Measurements from ENCODE around the gene TMPRSS7.

Gene TMPRSS7

GRCh38 chr3:112128843-112129727, 94.5 kb downstream of the TMPRSS7 start:
- Histone ChIP-seq H3K4me2 (ENCODE audit: insufficient read depth, low read length, poor library complexity, severe bottlenecking) (no peak overlapping the region), H2BK12ac (ENCODE audit: low read length) (no peak overlapping the region), H3K4me1 (ENCODE audit: control insufficient read depth in 2 of 2, insufficient read depth in 1 of 2, low read depth in 1 of 2, low read length in 2 of 2) (peaks cover 18 to 19% of the 10 kb centered on the region in 2 donors), H2BK5ac (ENCODE audit: low read length) (no peak overlapping the region), H2BK15ac (ENCODE audit: low read length) (no peak overlapping the region), H2AFZ (ENCODE audit: low read length) (no peak overlapping the region), H3K9me3 (replicated peaks in 1 of 2; ENCODE audit: control insufficient read depth in 2 of 2, insufficient read depth in 1 of 2, low read depth in 1 of 2, low read length in 2 of 2) (peaks cover 0 to 1% of the 10 kb centered on the region in 2 donors), H3K4ac (ENCODE audit: low read length) (no peak overlapping the region), H3K14ac (ENCODE audit: low read length) (no peak overlapping the region), H3K23ac (ENCODE audit: low read depth, low read length, poor library complexity) (no peak overlapping the region), H3K27me3 (ENCODE audit: control insufficient read depth in 3 of 3, insufficient read depth in 3 of 3, low read depth in 1 of 3, low read length in 3 of 3) (no peaks in the 10 kb centered on the region), H3K18ac (ENCODE audit: low read length) (no peak overlapping the region), H3K27ac (replicated peaks; ENCODE audit: low read length) (no peak overlapping the region), H2AK5ac (ENCODE audit: low read depth, low read length) (no peak overlapping the region), H3K36me3 (replicated peaks in 1 of 2; ENCODE audit: control insufficient read depth in 2 of 2, insufficient read depth in 2 of 2, low read length in 2 of 2) (no peaks in the 10 kb centered on the region), H3K9ac (ENCODE audit: low read depth, low read length, poor library complexity) (no peak overlapping the region), H2BK120ac (ENCODE audit: low read depth, low read length) (no peak overlapping the region), H4K91ac (ENCODE audit: low read depth, low read length, poor library complexity) (no peak overlapping the region), H3K79me1 (ENCODE audit: low read depth, low read length) (no peaks in the 10 kb centered on the region), H3K4me3 (ENCODE audit: low read length in 2 of 2) (no peak overlapping the region), H4K8ac (ENCODE audit: low read depth, low read length) (no peak overlapping the region)
- DNase-seq (ENCODE audit: low spot score): no peak
- no CpG with 5 or more reads among the region's 7 CpGs for WGBS, 2 donors (ENCODE audit: extremely low coverage in 2 of 2, insufficient read length in 2 of 2, insufficient replicate concordance in 1 of 2)

- Histone ChIP-seq H2AK5ac (ENCODE audit: low read depth, low read length) (no peak overlapping the region), H3K27ac (replicated peaks; ENCODE audit: low read length) (no peak overlapping the region), H2BK120ac (ENCODE audit: low read depth, low read length) (no peak overlapping the region), H4K91ac (ENCODE audit: low read depth, low read length, poor library complexity) (no peak overlapping the region), H4K8ac (ENCODE audit: low read depth, low read length) (no peak overlapping the region), H3K4me2 (ENCODE audit: insufficient read depth, low read length, poor library complexity, severe bottlenecking) (no peak overlapping the region), H3K14ac (ENCODE audit: low read length) (no peak overlapping the region), H3K18ac (ENCODE audit: low read length) (no peak overlapping the region), H2BK15ac (ENCODE audit: low read length) (no peak overlapping the region), H3K4ac (ENCODE audit: low read length) (no peak overlapping the region), H3K4me3 (ENCODE audit: low read length in 2 of 2) (no peak overlapping the region), H3K27me3 (ENCODE audit: control insufficient read depth in 3 of 3, insufficient read depth in 3 of 3, low read depth in 1 of 3, low read length in 3 of 3) (no peaks in the 10 kb centered on the region), H2AFZ (ENCODE audit: low read length) (no peak overlapping the region), H3K23ac (ENCODE audit: low read depth, low read length, poor library complexity) (no peak overlapping the region), H3K79me1 (ENCODE audit: low read depth, low read length) (no peaks in the 10 kb centered on the region), H3K9me3 (replicated peaks in 1 of 2; ENCODE audit: control insufficient read depth in 2 of 2, insufficient read depth in 1 of 2, low read depth in 1 of 2, low read length in 2 of 2) (peaks cover 0 to 1% of the 10 kb centered on the region in 2 donors), H3K4me1 (ENCODE audit: control insufficient read depth in 2 of 2, insufficient read depth in 1 of 2, low read depth in 1 of 2, low read length in 2 of 2) (peaks cover 18 to 19% of the 10 kb centered on the region in 2 donors), H2BK5ac (ENCODE audit: low read length) (no peak overlapping the region), H3K36me3 (replicated peaks in 1 of 2; ENCODE audit: control insufficient read depth in 2 of 2, insufficient read depth in 2 of 2, low read length in 2 of 2) (no peaks in the 10 kb centered on the region), H3K9ac (ENCODE audit: low read depth, low read length, poor library complexity) (no peak overlapping the region), H2BK12ac (ENCODE audit: low read length) (no peak overlapping the region)
- no CpG with 5 or more reads among the region's 4 CpGs for WGBS, 2 donors (ENCODE audit: extremely low coverage in 2 of 2, insufficient read length in 2 of 2, insufficient replicate concordance in 1 of 2)
- DNase-seq (ENCODE audit: low spot score): no peak
Observed at GRCh38 chr3:112129925-112130637, 95.5 kb downstream of the TMPRSS7 start.

GRCh38 chr3:112130638-112130993, 96.1 kb downstream of the TMPRSS7 start:
- peaks cover 15 to 18% of the 10 kb centered on the region in 2 donors for H3K4me1 ChIP-seq (ENCODE audit: control insufficient read depth in 2 of 2, insufficient read depth in 1 of 2, low read depth in 1 of 2, low read length in 2 of 2)
- H2BK15ac ChIP-seq (ENCODE audit: low read length): no peak overlapping the region
- H2BK120ac ChIP-seq (ENCODE audit: low read depth, low read length): no peak overlapping the region
- no peak overlapping the region for H3K4me2 ChIP-seq (ENCODE audit: insufficient read depth, low read length, poor library complexity, severe bottlenecking)
- no peaks in the 10 kb centered on the region for H3K79me1 ChIP-seq (ENCODE audit: low read depth, low read length)
- H4K91ac ChIP-seq (ENCODE audit: low read depth, low read length, poor library complexity): no peak overlapping the region
- H3K9me3 ChIP-seq (replicated peaks in 1 of 2; ENCODE audit: control insufficient read depth in 2 of 2, insufficient read depth in 1 of 2, low read depth in 1 of 2, low read length in 2 of 2): peaks cover 0 to 1% of the 10 kb centered on the region in 2 donors
- no peak overlapping the region for H3K18ac ChIP-seq (ENCODE audit: low read length)
- no peak overlapping the region for H2AK5ac ChIP-seq (ENCODE audit: low read depth, low read length)
- no peak overlapping the region for H3K23ac ChIP-seq (ENCODE audit: low read depth, low read length, poor library complexity)
- H2BK12ac ChIP-seq (ENCODE audit: low read length): no peak overlapping the region
- H3K27ac ChIP-seq (replicated peaks; ENCODE audit: low read length): no peak overlapping the region
- H3K4ac ChIP-seq (ENCODE audit: low read length): no peak overlapping the region
- no peak overlapping the region for H3K14ac ChIP-seq (ENCODE audit: low read length)
- H2BK5ac ChIP-seq (ENCODE audit: low read length): no peak overlapping the region
- DNase-seq (ENCODE audit: low spot score): no peak
- no peaks in the 10 kb centered on the region for H3K27me3 ChIP-seq (ENCODE audit: control insufficient read depth in 3 of 3, insufficient read depth in 3 of 3, low read depth in 1 of 3, low read length in 3 of 3)
- WGBS, 2 donors (ENCODE audit: extremely low coverage in 2 of 2, insufficient read length in 2 of 2, insufficient replicate concordance in 1 of 2): no CpG with 5 or more reads among the region's 3 CpGs
- H2AFZ ChIP-seq (ENCODE audit: low read length): no peak overlapping the region
- no peak overlapping the region for H3K4me3 ChIP-seq (ENCODE audit: low read length in 2 of 2)
- no peak overlapping the region for H3K9ac ChIP-seq (ENCODE audit: low read depth, low read length, poor library complexity)
- H4K8ac ChIP-seq (ENCODE audit: low read depth, low read length): no peak overlapping the region
- H3K36me3 ChIP-seq (replicated peaks in 1 of 2; ENCODE audit: control insufficient read depth in 2 of 2, insufficient read depth in 2 of 2, low read length in 2 of 2): no peaks in the 10 kb centered on the region

Data from neuronal stem cell (in vitro differentiated cells).